Measurements from ENCODE around the gene INHBB.

DNA sequence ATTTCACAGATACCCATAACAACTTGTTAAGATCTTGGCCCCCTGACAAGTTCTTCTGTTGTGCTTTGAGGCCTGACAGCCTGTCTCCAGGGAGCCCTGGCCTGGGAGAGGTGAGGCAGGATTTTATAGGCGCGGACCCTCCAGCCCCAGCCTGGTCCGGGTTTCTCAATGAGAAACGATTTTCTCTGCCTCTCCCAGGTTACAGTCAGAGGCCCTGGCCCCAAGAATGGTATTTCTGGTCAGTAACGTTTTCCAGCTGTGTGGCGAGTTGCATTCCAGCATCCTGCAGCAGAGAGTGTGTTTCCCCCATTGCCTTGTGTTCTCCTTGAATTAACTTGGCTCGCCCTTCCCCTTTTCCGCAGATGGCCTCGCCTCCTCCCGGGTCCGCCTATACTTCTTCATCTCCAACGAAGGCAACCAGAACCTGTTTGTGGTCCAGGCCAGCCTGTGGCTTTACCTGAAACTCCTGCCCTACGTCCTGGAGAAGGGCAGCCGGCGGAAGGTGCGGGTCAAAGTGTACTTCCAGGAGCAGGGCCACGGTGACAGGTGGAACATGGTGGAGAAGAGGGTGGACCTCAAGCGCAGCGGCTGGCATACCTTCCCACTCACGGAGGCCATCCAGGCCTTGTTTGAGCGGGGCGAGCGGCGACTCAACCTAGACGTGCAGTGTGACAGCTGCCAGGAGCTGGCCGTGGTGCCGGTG is 3.0 kb downstream of the INHBB start:
- TF ChIP-seq CTCF (IDR thresholded peaks at IDR 0.05; ENCODE audit: low read length) (no peak), EZH2 (IDR thresholded peaks at IDR 0.05; ENCODE audit: borderline replicate concordance, low read length) (no peak)
